HG02943 (cell line): ENCODE measurements around the gene NUDT14.

Experiments
- ATAC-seq: cut with Tn5 transposase; IDR thresholded peaks from one replicate; pipeline ENCODE4 v1.9.1; 2021; ENCODE audit warnings: mild to moderate bottlenecking, low read depth, moderate library complexity; ENCODE audit not compliant: unreplicated experiment

NUDT14 gene

GRCh38 chr14:105161964-105162668, 19.0 kb downstream of the NUDT14 start:
- no peak for ATAC-seq

- ATAC-seq, result no peak
Observed at GRCh38 chr14:105161309-105161708, 19.8 kb downstream of the NUDT14 start.

GRCh38 chr14:105160776-105161175, 20.3 kb downstream of the NUDT14 start:
- ATAC-seq, result no peak

GRCh38 chr14:105159344-105159743, 21.8 kb downstream of the NUDT14 start:
- no peak for ATAC-seq

- no peak for ATAC-seq
Observed at GRCh38 chr14:105158794-105159193, 22.3 kb downstream of the NUDT14 start.

GRCh38 chr14:105157872-105158271, 23.2 kb downstream of the NUDT14 start:
- no peak for ATAC-seq

- ATAC-seq, result no peak
Observed at GRCh38 chr14:105156414-105157375, 24.4 kb downstream of the NUDT14 start.

- ATAC-seq, result no peak
Observed at GRCh38 chr14:105155681-105156413, 25.3 kb downstream of the NUDT14 start.

GRCh38 chr14:105155071-105155651, 26.0 kb downstream of the NUDT14 start:
- no peak for ATAC-seq

- no peak for ATAC-seq
Observed at GRCh38 chr14:105154476-105154871, 26.6 kb downstream of the NUDT14 start.

GRCh38 chr14:105153739-105154475, 27.2 kb downstream of the NUDT14 start:
- ATAC-seq, result no peak

GRCh38 chr14:105153331-105153731, 27.8 kb downstream of the NUDT14 start:
- ATAC-seq, result no peak

- no peak for ATAC-seq
Observed at GRCh38 chr14:105152794-105153241, 28.3 kb downstream of the NUDT14 start.

GRCh38 chr14:105151838-105152793, 29.0 kb downstream of the NUDT14 start:
- ATAC-seq, result no peak

GRCh38 chr14:105151084-105151837, 29.9 kb downstream of the NUDT14 start:
- no peak for ATAC-seq

GRCh38 chr14:105150368-105151083, 30.6 kb downstream of the NUDT14 start:
- no peak for ATAC-seq

- no peak for ATAC-seq
Observed at GRCh38 chr14:105150026-105150367, 31.1 kb downstream of the NUDT14 start.
